Measurements from ENCODE around the gene SASH1. TPM values are rescaled to one million over a fixed set of nuclear protein-coding genes. Genes with fewer than 3 reads are reported as not detected.
A peak's percentile ranks its signal among the peaks of the same experiment; 100 is the strongest.

Gene SASH1
- polyA plus RNA-seq, 1 donor from 2014 or later = 7.0 TPM

GRCh38 chr6:148577687-148578488 is 235.2 kb downstream of the SASH1 start:
- no peak overlapping the region for H3K4me2 ChIP-seq (ENCODE audit: low read length)
- TF ChIP-seq RAD21 (conservative IDR thresholded peaks at IDR 0.05) (peak; percentile 82), CTCF (IDR thresholded peaks at IDR 0.05; ENCODE audit: poor library complexity, severe bottlenecking) (peak; percentile 83), SMC3 (conservative IDR thresholded peaks at IDR 0.05; ENCODE audit: poor library complexity) (peak; percentile 79), REST (IDR thresholded peaks at IDR 0.05; ENCODE audit: borderline replicate concordance) (no peak)
- no peaks in the 10 kb centered on the region for H3K79me2 ChIP-seq (replicated peaks; ENCODE audit: insufficient read depth, low read length)
- no peak overlapping the region for H2AFZ ChIP-seq (ENCODE audit: low read depth, low read length)
- H3K27me3 ChIP-seq (ENCODE audit: insufficient read depth, low read depth, low read length) = no peaks in the 10 kb centered on the region
- no peaks in the 10 kb centered on the region for H3K9me3 ChIP-seq (ENCODE audit: low read length)
- no peaks in the 10 kb centered on the region for H4K20me1 ChIP-seq (ENCODE audit: insufficient read depth)
- no peak overlapping the region for H3K4me3 ChIP-seq (ENCODE audit: low read length)
- H3F3A ChIP-seq (ENCODE audit: insufficient read depth, low read length, poor library complexity, severe bottlenecking) = no peaks in the 10 kb centered on the region
- H3K27ac ChIP-seq (ENCODE audit: low read length) = no peak overlapping the region
- no peaks in the 10 kb centered on the region for H3K36me3 ChIP-seq (ENCODE audit: insufficient read depth, low read length)
- no peaks in the 10 kb centered on the region for H3K9me2 ChIP-seq (ENCODE audit: insufficient read depth, low read length)
- H3K9ac ChIP-seq (ENCODE audit: low read length) = no peak overlapping the region

- H3K4me2 ChIP-seq (ENCODE audit: low read length) = no peak overlapping the region
These were observed 235.8 kb downstream of the SASH1 start for GRCh38 chr6:148578489-148578814.

More at GRCh38 chr6:148578489-148578814, 235.8 kb downstream of the SASH1 start:
- Histone ChIP-seq H3K27ac (ENCODE audit: low read length) (no peak overlapping the region), H3K36me3 (ENCODE audit: insufficient read depth, low read length) (no peaks in the 10 kb centered on the region), H3K9me2 (ENCODE audit: insufficient read depth, low read length) (no peaks in the 10 kb centered on the region), H3K79me2 (replicated peaks; ENCODE audit: insufficient read depth, low read length) (no peaks in the 10 kb centered on the region), H3K9ac (ENCODE audit: low read length) (no peak overlapping the region), H3K4me3 (ENCODE audit: low read length) (no peak overlapping the region), H2AFZ (ENCODE audit: low read depth, low read length) (no peak overlapping the region), H4K20me1 (ENCODE audit: insufficient read depth) (no peaks in the 10 kb centered on the region), H3K27me3 (ENCODE audit: insufficient read depth, low read depth, low read length) (no peaks in the 10 kb centered on the region), H3K9me3 (ENCODE audit: low read length) (no peaks in the 10 kb centered on the region), H3F3A (ENCODE audit: insufficient read depth, low read length, poor library complexity, severe bottlenecking) (no peaks in the 10 kb centered on the region)
- TF ChIP-seq CTCF (IDR thresholded peaks at IDR 0.05; ENCODE audit: poor library complexity, severe bottlenecking) = no peak
- peak; percentile 13 for TF ChIP-seq SMC3 (conservative IDR thresholded peaks at IDR 0.05; ENCODE audit: poor library complexity)
- TF ChIP-seq RAD21 (conservative IDR thresholded peaks at IDR 0.05) = no peak

Measured in neural cell (in vitro differentiated cells).